Esophagus squamous epithelium (tissue), 4 donors: ENCODE results near the gene RGMA.

ENCODE experiments used
- CTCF ChIP-seq, 6 experiments: fragments of 450-650 bp in 4 of 6; fragments of 200-600 bp in 2 of 6; sonication (generic) in 2 of 6; IDR thresholded peaks; one replicate each; pipeline ENCODE4 v1.5.1; 2016 to 2019; ENCODE audit warnings: antibody characterized with exemption in 6 of 6, mild to moderate bottlenecking in 4 of 6, moderate library complexity in 4 of 6
- POLR2A ChIP-seq, 4 donors: fragments of 450-650 bp; IDR thresholded peaks; one replicate each; pipeline ENCODE4 v1.6.1; 2017; ENCODE audit warnings: antibody characterized with exemption in 4 of 4, mild to moderate bottlenecking in 4 of 4, moderate library complexity in 3 of 4

- TF ChIP-seq POLR2A (IDR thresholded peaks at IDR 0.05) (no peak), CTCF (IDR thresholded peaks at IDR 0.05) (no peak)
Observed at GRCh38 chr15:93042691-93043378, 46.2 kb downstream of the RGMA start.
